Activated B cell treated with CpG ODN at 0.5 μM for 24 hours (primary cell): Measurements from ENCODE around the gene RAPGEF4. TPM values are rescaled to one million over a fixed set of nuclear protein-coding genes. Genes with fewer than 3 reads are reported as not detected.

Experiments
- ATAC-seq: fragments of 200-7000 bp; cut with Tn5 transposase; one replicate; pipeline ENCODE4 v1.10.0; 2021; ENCODE audit warnings: low read depth, mild to moderate bottlenecking, moderate library complexity
- CTCF ChIA-PET: fragments of 350-600 bp; sonication (Branson Sonifier 250); formaldehyde crosslinking; loops from one replicate; lab custom pipeline; 2021; ENCODE audit warnings: antibody characterized with exemption; lab: Charles Lee
- POLR2A ChIA-PET: fragments of 350-600 bp; sonication (Branson Sonifier 250); formaldehyde crosslinking; loops from one replicate; lab custom pipeline; 2021; ENCODE audit warnings: antibody characterized with exemption; lab: Charles Lee
- DNase-seq: peaks from one replicate; pipeline ENCODE4 v3.0.0; 2022
- H3K27ac Mint-ChIP-seq: one replicate; pipeline ENCODE4 v1.8.0; 2020; ENCODE audit warnings: mixed read lengths
- H3K27me3 Mint-ChIP-seq: one replicate; pipeline ENCODE4 v1.8.0; 2021; ENCODE audit warnings: mixed read lengths
- H3K36me3 Mint-ChIP-seq: one replicate; pipeline ENCODE4 v1.8.0; 2021; ENCODE audit warnings: low read depth, mixed read lengths
- H3K4me1 Mint-ChIP-seq: one replicate; pipeline ENCODE4 v1.8.0; 2021; ENCODE audit warnings: mixed read lengths
- H3K4me3 Mint-ChIP-seq: one replicate; pipeline ENCODE4 v1.8.0; 2020; ENCODE audit warnings: mild to moderate bottlenecking, mixed read lengths
- H3K9me3 Mint-ChIP-seq: one replicate; pipeline ENCODE4 v1.8.0; 2020; ENCODE audit warnings: mixed read lengths
- intact Hi-C: fragments of 100-400 bp; cut with micrococcal nuclease; formaldehyde crosslinking; loops from one replicate; pipeline ENCODE4 v1.15.1; 2024
- total RNA-seq: library from RNA; stranded (reverse); gene quantifications from 2 replicates; pipeline ENCODE4 v1.2.3, GENCODE V29; 2022
- TF ChIP-seq, protein P1 (sequence below): fragments of 200-600 bp; IDR thresholded peaks from one replicate; pipeline ENCODE4 v1.8.0; 2022; ENCODE audit warnings: antibody characterized with exemption, mild to moderate bottlenecking

RAPGEF4 gene
- total RNA-seq, 1 donor from 2014 or later: not detected

DNA sequence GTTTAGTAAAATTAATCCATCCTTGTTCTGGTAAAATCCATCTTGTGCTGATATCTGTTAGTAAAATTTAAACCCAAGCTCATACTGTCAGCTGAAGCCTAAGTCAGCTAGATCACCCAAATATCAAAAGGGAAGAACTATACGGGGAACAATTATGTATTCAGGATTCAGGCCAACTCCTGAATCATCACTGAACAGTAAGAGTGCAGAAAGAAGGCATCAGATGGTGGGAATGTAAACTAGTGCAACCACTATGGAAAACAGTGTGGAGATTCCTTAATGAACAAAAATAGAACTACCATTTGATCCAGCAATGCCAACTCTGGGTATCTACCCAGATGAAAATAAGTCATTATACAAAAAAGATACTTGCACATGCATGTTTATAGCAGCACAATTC lies 81.8 kb downstream of the RAPGEF4 start:
- DNase-seq (no peak), ATAC-seq (no peak)
- Mint-ChIP-seq H3K27me3 (peaks cover 7% of the 10 kb centered on the region), H3K4me1 (no peaks in the 10 kb centered on the region), H3K27ac (no peak overlapping the region), H3K36me3 (no peaks in the 10 kb centered on the region), H3K9me3 (no peaks in the 10 kb centered on the region), H3K4me3 (no peak overlapping the region)
- intact Hi-C loops: no loop called here
- CTCF ChIA-PET: no interaction called here
- POLR2A ChIA-PET: no interaction called here
- TF ChIP-seq, protein P1, sequence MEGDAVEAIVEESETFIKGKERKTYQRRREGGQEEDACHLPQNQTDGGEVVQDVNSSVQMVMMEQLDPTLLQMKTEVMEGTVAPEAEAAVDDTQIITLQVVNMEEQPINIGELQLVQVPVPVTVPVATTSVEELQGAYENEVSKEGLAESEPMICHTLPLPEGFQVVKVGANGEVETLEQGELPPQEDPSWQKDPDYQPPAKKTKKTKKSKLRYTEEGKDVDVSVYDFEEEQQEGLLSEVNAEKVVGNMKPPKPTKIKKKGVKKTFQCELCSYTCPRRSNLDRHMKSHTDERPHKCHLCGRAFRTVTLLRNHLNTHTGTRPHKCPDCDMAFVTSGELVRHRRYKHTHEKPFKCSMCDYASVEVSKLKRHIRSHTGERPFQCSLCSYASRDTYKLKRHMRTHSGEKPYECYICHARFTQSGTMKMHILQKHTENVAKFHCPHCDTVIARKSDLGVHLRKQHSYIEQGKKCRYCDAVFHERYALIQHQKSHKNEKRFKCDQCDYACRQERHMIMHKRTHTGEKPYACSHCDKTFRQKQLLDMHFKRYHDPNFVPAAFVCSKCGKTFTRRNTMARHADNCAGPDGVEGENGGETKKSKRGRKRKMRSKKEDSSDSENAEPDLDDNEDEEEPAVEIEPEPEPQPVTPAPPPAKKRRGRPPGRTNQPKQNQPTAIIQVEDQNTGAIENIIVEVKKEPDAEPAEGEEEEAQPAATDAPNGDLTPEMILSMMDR: no peak

DNA sequence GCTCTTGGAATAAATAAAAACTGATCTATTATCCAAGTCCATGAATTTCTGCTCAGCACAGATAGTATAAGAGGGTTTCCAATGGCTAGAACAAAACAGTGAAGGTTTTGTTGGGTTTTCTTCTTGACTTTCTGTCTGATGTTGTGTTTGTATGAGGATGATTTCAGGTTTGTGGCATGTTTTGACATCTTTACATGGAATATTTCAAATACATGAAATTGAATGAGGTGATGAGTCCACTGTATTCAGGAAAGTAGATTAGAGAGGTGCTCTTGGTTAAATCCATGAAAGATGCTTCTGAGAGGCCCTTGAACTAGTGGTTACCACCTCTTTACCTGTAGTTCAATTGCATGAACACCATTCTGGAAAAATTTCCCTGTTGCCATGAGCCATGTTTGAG lies 84.3 kb downstream of the RAPGEF4 start:
- Mint-ChIP-seq H3K27me3 (peaks cover 5% of the 10 kb centered on the region), H3K4me3 (no peak overlapping the region), H3K27ac (no peak overlapping the region), H3K36me3 (no peaks in the 10 kb centered on the region), H3K9me3 (no peaks in the 10 kb centered on the region), H3K4me1 (no peaks in the 10 kb centered on the region)
- DNase-seq (no peak), ATAC-seq (no peak)
- ChIA-PET CTCF (no interaction called here), POLR2A (no interaction called here)
- intact Hi-C loops: no loop called here
- TF ChIP-seq, protein P1: no peak

DNA sequence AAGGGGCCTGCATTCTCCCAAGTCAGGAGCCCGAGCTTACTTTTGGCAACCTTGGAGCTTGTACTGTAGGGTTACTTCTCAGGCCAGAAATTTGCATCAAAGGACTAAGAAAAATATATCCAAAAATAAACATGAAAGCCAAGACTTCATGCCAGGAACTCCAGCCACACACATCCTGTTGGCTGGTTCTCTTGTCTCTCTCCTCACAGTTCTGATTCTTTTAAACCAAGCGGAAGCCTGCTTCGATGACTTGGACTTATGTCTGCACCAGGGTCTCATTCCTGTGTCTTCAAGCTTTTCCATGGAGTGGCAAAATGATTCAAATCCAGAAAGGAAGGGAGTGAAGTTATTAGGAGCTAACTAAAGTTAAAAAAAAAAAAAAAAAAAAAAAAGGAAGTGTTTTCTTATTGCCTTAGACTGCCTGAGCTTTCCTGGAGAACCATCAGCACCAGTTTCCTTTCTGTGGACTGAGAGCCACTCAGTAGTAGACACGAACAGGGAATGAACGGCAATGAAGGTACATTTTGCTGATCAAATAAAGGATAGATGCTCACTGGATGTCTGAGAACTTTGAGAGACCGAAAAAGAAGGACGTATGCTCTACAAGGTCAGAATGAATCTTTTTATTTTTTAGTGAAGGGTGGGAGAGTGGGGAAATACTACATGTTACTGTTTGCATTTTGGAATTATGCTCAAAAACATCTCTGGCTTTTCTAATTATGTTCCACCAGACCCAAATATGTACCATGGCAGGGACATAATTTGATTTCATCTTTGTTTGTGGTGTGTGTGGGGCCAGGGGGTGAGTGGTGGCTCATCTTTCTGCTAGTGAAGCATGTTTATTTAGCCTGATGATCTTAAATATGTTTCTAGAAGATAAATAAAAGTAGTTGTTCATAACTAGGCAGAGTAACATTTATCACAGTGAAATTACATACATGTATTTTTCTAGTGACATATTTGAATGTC lies 86.0 kb downstream of the RAPGEF4 start:
- CTCF ChIA-PET: interaction anchor here (1.0 kb wide), 1 partner anchor 8 kb away, joined by 4 read pairs; no protein-coding TSS in a partner anchor
- Mint-ChIP-seq H3K27ac (no peak overlapping the region), H3K36me3 (no peaks in the 10 kb centered on the region), H3K9me3 (no peaks in the 10 kb centered on the region), H3K4me3 (no peak overlapping the region), H3K4me1 (no peaks in the 10 kb centered on the region), H3K27me3 (peaks cover 5% of the 10 kb centered on the region)
- TF ChIP-seq, protein P1: no peak
- DNase-seq (no peak), ATAC-seq (no peak)
- POLR2A ChIA-PET: no interaction called here
- intact Hi-C loops: no loop called here

DNA sequence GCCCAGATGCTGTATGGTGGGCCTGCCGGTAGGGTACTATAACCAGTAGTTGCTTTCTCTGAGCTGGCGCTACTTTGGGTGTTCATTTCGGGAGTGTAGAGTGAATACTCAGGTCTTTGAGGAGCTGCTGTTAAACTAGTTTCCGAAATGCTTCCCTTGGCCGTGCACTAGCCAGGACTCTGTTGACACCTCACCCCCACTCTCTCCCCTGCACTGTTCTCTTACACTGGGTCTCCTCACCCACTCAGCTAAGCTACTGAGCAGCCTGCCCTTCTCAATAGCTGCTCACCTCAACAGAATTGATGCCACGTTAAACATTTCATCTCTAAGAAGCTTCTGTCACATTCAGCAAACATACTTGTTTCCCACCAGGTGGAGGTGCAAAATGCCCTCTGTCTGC lies 86.9 kb downstream of the RAPGEF4 start:
- POLR2A ChIA-PET: no interaction called here
- Mint-ChIP-seq H3K4me3 (no peak overlapping the region), H3K36me3 (no peaks in the 10 kb centered on the region), H3K4me1 (no peaks in the 10 kb centered on the region), H3K27me3 (peaks cover 5% of the 10 kb centered on the region), H3K27ac (no peak overlapping the region), H3K9me3 (no peaks in the 10 kb centered on the region)
- DNase-seq: no peak
- TF ChIP-seq, protein P1: no peak
- no peak for ATAC-seq
- intact Hi-C loops: no loop called here
- CTCF ChIA-PET: no interaction called here

DNA sequence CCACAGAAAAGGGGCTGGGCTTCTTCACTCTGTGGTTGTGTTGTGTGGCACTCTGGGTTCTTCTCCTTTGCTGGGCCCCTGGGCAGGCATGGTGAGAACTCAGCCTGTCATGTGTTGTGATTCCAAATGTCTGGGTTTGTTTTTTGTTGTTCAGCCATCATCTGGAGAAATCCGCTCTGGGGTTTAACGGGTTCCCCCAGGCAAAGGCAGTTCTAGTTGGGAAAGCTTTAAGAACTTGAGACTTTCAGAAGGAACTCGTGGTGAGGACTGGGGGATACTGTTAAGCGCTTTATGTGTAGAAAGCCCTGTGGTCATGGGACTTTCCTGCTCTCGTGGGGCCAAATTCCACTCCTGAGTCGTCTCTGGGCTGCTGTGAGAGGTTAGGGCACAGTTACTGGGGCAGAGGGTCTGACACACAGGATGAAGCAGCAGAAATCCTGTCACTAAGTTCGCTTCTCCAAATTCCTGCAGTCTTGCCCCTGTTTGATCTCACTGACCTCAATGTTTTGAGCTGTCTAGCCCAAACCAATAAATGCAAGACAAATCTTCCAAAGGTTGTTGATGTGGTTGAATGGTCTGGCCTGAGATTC lies 87.7 kb downstream of the RAPGEF4 start:
- Mint-ChIP-seq H3K27ac (no peak overlapping the region), H3K27me3 (peaks cover 5% of the 10 kb centered on the region), H3K36me3 (no peaks in the 10 kb centered on the region), H3K4me3 (no peak overlapping the region), H3K4me1 (no peaks in the 10 kb centered on the region), H3K9me3 (no peaks in the 10 kb centered on the region)
- intact Hi-C loops: no loop called here
- CTCF ChIA-PET: no interaction called here
- ATAC-seq (no peak), DNase-seq (no peak)
- TF ChIP-seq, protein P1: no peak
- POLR2A ChIA-PET: no interaction called here
